IPS-20b (cell line): ENCODE results near the gene COL27A1.

Source experiments
- H3K27ac ChIP-seq: one replicate; pipeline ENCODE4 v1.5.1; 2013; ENCODE audit warnings: low read length
- H3K27me3 ChIP-seq: 2 replicates; pipeline ENCODE4 v1.6.1; 2013; ENCODE audit warnings: mild to moderate bottlenecking, low read length, inconsistent platforms; ENCODE audit not compliant: insufficient read depth
- H3K36me3 ChIP-seq: 2 replicates; pipeline ENCODE4 v1.6.1; 2013; ENCODE audit warnings: low read depth, mild to moderate bottlenecking, inconsistent platforms, low read length, moderate library complexity; ENCODE audit not compliant: insufficient read depth
- H3K4me1 ChIP-seq: 2 replicates; pipeline ENCODE4 v1.6.1; 2013; ENCODE audit warnings: mild to moderate bottlenecking, control low read depth, inconsistent platforms, low read length, moderate library complexity; ENCODE audit not compliant: insufficient read depth
- H3K4me3 ChIP-seq: 2 replicates; pipeline ENCODE4 v1.5.1; 2013; ENCODE audit warnings: mild to moderate bottlenecking, low read length, inconsistent platforms
- H3K9ac ChIP-seq: 2 replicates; pipeline ENCODE4 v1.6.1; 2013; ENCODE audit warnings: low read depth, mild to moderate bottlenecking, inconsistent platforms, low read length, moderate library complexity
- H3K9me3 ChIP-seq: 2 replicates; pipeline ENCODE4 v1.6.1; 2013; ENCODE audit warnings: mild to moderate bottlenecking, low read depth, low read length, inconsistent platforms; ENCODE audit not compliant: insufficient read depth

Gene COL27A1

GRCh38 chr9:114166103-114166470 is 10.8 kb downstream of the COL27A1 start:
- no peaks in the 10 kb centered on the region for H3K36me3 ChIP-seq
- H3K4me1 ChIP-seq, result peaks cover 11% of the 10 kb centered on the region

GRCh38 chr9:114166614-114167572 is 11.6 kb downstream of the COL27A1 start:
- Histone ChIP-seq H3K27ac (no peak overlapping the region), H3K36me3 (no peaks in the 10 kb centered on the region)

More at GRCh38 chr9:114166103-114166470, 10.8 kb downstream of the COL27A1 start:
- Histone ChIP-seq H3K9me3 (no peaks in the 10 kb centered on the region), H3K27me3 (no peaks in the 10 kb centered on the region), H3K27ac (no peak overlapping the region), H3K9ac (no peak overlapping the region), H3K4me3 (no peak overlapping the region)

DNA sequence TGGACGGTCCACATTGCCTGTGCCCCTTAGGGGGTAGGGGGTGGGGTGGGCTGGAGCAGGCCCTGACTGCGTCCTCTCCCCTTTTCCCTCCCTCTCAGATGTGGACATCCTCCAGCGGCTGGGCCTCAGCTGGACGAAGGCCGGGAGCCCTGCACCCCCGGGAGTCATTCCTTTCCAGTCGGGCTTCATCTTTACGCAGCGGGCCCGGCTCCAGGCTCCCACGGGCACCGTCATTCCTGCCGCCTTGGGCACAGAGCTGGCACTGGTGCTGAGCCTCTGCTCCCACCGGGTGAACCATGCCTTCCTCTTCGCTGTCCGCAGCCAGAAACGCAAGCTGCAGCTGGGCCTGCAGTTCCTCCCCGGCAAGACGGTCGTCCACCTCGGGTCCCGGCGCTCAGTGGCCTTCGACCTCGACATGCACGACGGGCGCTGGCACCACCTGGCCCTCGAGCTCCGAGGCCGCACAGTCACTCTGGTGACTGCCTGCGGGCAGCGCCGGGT is 12.3 kb downstream of the COL27A1 start:
- no peak overlapping the region for H3K27ac ChIP-seq
- peaks cover 10% of the 10 kb centered on the region for H3K4me1 ChIP-seq
- no peak overlapping the region for H3K9ac ChIP-seq
- no peaks in the 10 kb centered on the region for H3K9me3 ChIP-seq
- H3K4me3 ChIP-seq, result no peak overlapping the region
- no peaks in the 10 kb centered on the region for H3K36me3 ChIP-seq
- no peaks in the 10 kb centered on the region for H3K27me3 ChIP-seq

More at GRCh38 chr9:114166614-114167572, 11.6 kb downstream of the COL27A1 start:
- Histone ChIP-seq H3K4me3 (no peak overlapping the region), H3K9ac (no peak overlapping the region), H3K9me3 (no peaks in the 10 kb centered on the region), H3K27me3 (no peaks in the 10 kb centered on the region), H3K4me1 (peaks cover 11% of the 10 kb centered on the region)

DNA sequence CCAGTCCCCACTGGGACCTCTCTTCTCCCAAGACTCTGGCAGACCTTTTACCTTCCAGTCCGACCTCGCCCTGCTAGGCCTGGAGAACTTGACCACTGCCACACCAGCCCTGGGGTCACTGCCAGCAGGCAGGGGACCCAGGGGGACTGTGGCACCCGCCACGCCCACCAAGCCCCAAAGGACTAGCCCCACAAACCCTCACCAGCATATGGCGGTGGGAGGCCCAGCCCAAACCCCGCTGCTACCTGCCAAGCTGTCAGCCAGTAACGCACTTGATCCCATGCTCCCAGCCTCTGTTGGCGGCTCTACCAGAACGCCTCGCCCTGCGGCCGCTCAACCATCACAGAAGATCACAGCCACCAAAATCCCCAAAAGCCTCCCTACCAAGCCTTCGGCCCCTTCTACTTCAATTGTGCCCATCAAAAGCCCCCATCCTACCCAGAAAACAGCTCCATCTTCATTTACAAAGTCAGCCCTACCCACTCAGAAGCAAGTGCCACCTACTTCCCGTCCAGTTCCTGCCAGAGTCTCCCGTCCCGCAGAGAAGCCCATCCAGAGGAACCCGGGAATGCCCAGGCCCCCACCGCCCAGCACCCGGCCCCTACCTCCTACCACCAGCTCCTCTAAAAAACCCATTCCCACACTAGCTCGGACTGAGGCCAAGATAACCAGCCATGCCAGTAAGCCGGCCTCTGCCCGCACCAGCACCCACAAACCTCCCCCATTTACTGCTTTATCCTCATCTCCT is 13.1 kb downstream of the COL27A1 start:
- Histone ChIP-seq H3K9me3 (no peaks in the 10 kb centered on the region), H3K4me1 (peaks cover 5% of the 10 kb centered on the region; the same call in 1 of the 2 replicates), H3K9ac (no peak overlapping the region), H3K27me3 (no peaks in the 10 kb centered on the region), H3K4me3 (no peak overlapping the region), H3K36me3 (no peaks in the 10 kb centered on the region), H3K27ac (no peak overlapping the region)

DNA sequence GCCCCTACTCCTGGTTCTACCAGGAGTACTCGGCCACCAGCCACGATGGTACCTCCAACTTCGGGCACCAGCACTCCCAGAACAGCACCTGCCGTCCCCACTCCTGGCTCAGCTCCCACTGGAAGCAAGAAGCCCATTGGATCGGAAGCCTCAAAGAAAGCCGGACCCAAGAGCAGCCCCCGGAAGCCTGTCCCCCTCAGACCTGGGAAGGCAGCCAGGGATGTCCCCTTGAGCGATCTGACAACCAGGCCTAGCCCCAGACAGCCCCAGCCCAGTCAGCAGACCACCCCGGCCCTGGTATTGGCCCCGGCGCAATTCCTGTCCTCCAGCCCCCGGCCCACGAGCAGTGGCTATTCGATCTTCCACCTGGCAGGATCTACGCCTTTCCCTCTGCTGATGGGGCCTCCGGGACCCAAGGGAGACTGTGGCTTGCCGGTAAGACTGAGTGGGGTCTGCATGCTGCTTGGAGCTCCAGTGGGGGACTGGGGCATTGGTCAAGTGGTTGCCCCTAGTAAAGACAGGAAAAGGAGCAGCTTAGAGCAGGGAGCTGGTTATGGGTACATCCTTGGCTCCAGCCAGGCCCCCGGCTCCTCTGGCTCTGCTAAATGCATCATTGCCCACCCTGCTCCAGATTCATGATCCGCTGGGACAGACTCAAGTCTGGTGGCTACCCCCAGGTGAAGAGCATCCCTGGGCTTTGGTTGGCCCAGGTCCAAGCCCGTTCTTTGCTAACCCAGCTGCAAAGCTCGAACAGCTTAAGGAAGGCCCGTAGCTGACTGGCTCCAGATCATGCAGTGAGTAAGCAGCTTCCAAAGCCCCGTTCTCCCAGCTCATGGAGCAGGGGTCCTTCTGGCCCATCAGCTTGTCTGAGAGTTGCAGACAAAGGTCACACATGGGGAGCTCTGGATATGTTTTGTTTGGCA is 14.0 kb downstream of the COL27A1 start:
- H3K27me3 ChIP-seq, result no peaks in the 10 kb centered on the region
- no peaks in the 10 kb centered on the region for H3K9me3 ChIP-seq
- no peaks in the 10 kb centered on the region for H3K36me3 ChIP-seq
- H3K27ac ChIP-seq, result no peak overlapping the region
- H3K4me1 ChIP-seq, result no peaks in the 10 kb centered on the region
- no peak overlapping the region for H3K9ac ChIP-seq
- no peak overlapping the region for H3K4me3 ChIP-seq

DNA sequence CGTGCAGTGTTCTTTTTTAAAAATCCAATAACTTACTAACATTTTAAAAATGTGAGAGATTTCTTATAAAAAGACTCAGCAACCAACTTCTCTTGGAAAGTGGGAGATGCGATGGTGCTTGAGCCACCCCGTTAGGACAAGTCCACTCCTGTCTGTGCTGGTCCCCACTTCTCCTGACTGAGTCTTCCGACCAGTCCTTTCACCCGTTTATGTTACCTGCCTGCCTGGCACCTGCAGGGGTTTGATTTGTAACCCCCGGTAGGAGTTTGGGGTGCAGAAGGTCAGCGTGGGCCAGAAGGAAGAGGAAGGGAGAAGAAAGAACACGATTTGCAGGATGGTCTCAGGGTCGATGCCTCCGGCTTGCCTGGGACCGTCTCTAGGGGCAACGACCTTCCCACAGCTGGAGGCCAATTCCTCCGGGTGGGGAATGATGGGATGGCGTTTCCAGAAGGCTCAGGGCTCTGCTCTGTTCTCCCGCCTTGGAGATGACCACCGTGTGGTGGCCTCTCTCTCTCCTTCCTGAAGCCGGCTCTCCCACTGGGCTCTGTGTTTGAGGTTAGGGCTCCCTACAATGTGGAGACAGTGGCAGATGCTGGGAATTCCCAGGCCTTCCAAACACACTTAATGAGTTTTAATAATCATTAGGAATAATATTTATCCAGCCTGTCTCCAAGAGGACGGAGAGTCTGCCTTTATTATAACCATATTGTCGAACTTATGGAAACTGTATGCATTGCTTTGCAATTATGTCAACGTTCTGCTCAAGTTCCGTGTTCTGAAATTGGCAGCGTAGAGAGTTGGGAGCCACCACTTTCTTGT is 14.8 kb downstream of the COL27A1 start:
- no peak overlapping the region for H3K4me3 ChIP-seq
- H3K36me3 ChIP-seq, result no peaks in the 10 kb centered on the region
- no peaks in the 10 kb centered on the region for H3K27me3 ChIP-seq
- H3K4me1 ChIP-seq, result no peaks in the 10 kb centered on the region
- no peak overlapping the region for H3K9ac ChIP-seq
- H3K9me3 ChIP-seq, result no peaks in the 10 kb centered on the region
- H3K27ac ChIP-seq, result no peak overlapping the region

DNA sequence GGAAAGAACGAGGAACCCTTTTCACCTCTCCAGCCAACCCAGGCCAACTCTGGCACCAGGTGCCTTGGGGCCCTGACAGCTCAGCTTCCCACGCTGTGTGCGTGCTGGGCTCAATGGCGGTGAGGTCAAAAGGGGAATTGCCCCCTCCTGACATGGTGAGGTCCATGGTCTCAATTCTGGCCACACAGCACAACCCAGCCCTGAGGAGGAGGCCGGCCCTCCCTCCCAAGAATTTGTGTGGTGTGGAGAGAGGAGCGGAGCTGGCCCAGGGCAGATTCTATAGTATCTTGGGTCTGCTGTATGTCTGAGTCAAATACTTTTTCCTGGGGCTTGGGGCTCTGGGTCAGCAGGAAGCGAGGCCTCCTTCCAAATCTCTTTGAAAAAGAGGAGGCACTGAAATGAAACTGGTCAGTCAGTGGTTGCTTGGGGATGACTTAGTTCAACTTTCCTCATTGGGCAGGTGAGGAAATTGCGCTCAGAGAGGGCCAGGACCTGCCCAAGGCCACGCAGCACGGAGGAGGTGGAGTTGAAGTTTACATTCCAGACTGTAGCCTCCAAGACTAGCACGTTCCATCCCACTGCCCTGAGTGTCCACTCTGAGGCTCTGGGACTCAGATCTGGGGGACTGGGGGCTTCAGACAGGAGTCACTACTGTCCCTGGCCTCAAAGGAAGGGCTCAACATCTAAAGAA is 15.6 kb downstream of the COL27A1 start:
- Histone ChIP-seq H3K9me3 (no peaks in the 10 kb centered on the region), H3K9ac (no peak overlapping the region), H3K4me1 (no peaks in the 10 kb centered on the region), H3K4me3 (no peak overlapping the region), H3K27me3 (no peaks in the 10 kb centered on the region), H3K36me3 (no peaks in the 10 kb centered on the region), H3K27ac (no peak overlapping the region)

DNA sequence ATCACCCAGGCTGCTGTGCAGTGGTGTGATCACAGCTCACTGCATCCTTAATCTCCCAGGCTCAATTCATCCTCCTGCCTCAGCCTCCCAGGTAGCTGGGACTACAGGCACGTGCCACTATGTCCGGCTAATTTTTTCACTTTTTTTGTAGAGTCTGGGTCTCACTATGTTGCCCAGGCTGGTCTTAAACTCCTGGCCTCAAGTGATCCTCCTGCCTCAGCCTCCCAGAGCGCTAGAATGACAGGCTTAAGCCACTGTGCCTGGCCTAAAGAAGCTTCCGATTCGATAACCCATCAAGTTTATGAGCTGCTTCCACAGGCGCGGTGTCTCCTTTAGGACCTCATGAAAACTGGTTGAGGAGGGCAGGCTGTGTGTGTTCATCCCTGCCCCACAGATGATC is 16.2 kb downstream of the COL27A1 start:
- Histone ChIP-seq H3K4me1 (no peaks in the 10 kb centered on the region), H3K9me3 (no peaks in the 10 kb centered on the region), H3K4me3 (no peak overlapping the region), H3K9ac (no peak overlapping the region), H3K36me3 (no peaks in the 10 kb centered on the region), H3K27ac (no peak overlapping the region), H3K27me3 (no peaks in the 10 kb centered on the region)

DNA sequence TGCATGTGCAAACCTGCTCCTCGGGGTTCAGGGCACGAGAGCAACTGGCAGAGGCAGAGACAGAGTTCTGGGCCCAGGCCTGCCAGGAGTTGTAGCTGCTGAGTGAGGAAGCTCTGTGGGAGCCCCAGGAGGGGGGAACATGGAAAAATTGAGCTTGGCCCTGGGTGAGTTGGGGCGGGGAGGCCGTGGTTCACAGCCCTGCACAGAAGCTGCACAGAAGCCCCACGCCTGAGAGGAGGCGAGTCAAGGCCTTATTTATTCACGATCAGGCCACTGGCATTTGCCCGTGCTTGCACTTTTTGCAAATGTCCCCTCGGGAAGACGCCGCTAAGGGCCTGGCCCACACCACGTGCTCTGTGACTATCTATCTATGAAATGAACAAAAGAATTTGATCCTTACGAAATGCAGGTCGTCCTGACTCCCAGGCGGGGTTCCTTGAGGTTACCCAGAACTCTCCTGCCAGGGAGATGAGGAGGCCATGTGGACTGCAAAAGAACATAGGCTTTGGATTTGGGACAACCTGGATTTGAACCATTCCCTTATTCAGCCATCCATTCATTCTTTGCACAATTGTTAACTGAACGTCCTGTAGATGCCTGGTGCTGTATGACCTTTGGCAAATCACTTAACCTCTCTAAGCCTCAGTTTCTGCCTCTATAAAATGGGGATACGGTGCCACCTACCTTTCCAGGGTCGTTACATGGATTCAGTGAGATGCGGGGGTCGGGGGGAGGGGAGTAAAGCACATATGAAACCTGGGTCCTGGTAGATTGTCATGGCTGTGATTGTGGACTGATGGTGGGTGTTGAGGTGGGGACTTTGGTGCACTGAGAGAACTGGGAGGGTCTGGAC is 17.9 kb downstream of the COL27A1 start:
- Histone ChIP-seq H3K9ac (no peak overlapping the region), H3K27me3 (no peaks in the 10 kb centered on the region), H3K4me1 (no peaks in the 10 kb centered on the region), H3K27ac (no peak overlapping the region), H3K9me3 (no peaks in the 10 kb centered on the region), H3K4me3 (no peak overlapping the region), H3K36me3 (no peaks in the 10 kb centered on the region)

DNA sequence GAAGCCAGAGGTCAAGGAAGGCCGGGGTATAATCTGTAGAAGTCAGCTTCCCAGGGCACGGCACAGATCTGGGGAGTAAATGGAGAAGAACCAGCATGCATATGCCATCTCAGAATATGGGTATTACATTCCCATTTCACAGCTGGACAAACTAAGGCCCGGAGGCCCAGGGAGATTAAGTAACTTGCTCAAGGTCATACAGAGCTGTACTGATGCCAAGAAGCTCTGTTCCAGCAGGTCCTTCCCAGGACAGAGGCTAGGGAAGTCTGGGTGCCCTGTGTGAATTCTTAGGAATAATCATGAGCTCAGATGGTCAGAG is 19.2 kb downstream of the COL27A1 start:
- H3K9ac ChIP-seq, result no peak overlapping the region
- no peaks in the 10 kb centered on the region for H3K27me3 ChIP-seq
- no peaks in the 10 kb centered on the region for H3K9me3 ChIP-seq
- H3K4me3 ChIP-seq, result no peak overlapping the region
- no peaks in the 10 kb centered on the region for H3K4me1 ChIP-seq
- no peak overlapping the region for H3K27ac ChIP-seq
- no peaks in the 10 kb centered on the region; the same call in 1 of the 2 replicates for H3K36me3 ChIP-seq
